Measurements from ENCODE around the gene CAMK4.

CAMK4 gene

DNA sequence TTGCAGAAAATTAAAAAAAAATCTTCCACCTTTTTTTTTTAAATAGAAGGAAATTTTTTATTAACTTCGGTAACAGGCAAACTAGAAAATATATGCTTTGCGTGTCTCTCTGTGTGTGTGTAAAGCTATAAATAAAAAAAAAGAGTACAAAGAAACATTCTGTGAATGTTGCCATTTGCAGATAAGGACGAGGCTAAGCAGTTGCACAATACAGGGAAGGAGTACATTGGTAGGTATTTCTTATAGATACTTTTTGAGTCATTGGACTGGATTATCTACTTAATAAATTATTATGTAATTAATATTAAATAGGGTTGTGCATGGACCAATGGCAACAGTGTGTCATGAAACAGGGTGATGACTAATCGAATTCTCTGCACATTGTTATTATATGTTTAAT lies 102.4 kb downstream of the CAMK4 start:
- ChIA-PET CTCF (no interaction called here), POLR2A (no interaction called here)
- no peak for TF ChIP-seq ELF4 (IDR thresholded peaks at IDR 0.05)
- no peak for TF ChIP-seq ZNF384 (IDR thresholded peaks at IDR 0.05)
- no peak for TF ChIP-seq L3MBTL2 (conservative IDR thresholded peaks at IDR 0.05)
- TF ChIP-seq FOXK2 (IDR thresholded peaks at IDR 0.05), result no peak
- DNase-seq (ENCODE audit: extremely low spot score), result no peak

- ChIA-PET POLR2A (no interaction called here), CTCF (no interaction called here)
- no peak for DNase-seq (ENCODE audit: extremely low spot score)
- TF ChIP-seq CTBP1 (IDR thresholded peaks at IDR 0.05; ENCODE audit: borderline replicate concordance) (no peak), NFRKB (IDR thresholded peaks at IDR 0.05) (no peak), HDGF (IDR thresholded peaks at IDR 0.05; ENCODE audit: borderline replicate concordance) (no peak), SP1 (IDR thresholded peaks at IDR 0.05) (no peak), TARDBP (IDR thresholded peaks at IDR 0.05) (no peak), FOXA1 (IDR thresholded peaks at IDR 0.05) (no peak), L3MBTL2 (conservative IDR thresholded peaks at IDR 0.05) (no peak), ELF4 (IDR thresholded peaks at IDR 0.05) (no peak), SUZ12 (IDR thresholded peaks at IDR 0.05) (no peak)
- TF ChIP-seq, protein P1, sequence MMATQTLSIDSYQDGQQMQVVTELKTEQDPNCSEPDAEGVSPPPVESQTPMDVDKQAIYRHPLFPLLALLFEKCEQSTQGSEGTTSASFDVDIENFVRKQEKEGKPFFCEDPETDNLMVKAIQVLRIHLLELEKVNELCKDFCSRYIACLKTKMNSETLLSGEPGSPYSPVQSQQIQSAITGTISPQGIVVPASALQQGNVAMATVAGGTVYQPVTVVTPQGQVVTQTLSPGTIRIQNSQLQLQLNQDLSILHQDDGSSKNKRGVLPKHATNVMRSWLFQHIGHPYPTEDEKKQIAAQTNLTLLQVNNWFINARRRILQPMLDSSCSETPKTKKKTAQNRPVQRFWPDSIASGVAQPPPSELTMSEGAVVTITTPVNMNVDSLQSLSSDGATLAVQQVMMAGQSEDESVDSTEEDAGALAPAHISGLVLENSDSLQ (IDR thresholded peaks at IDR 0.05), result no peak
Observed at GRCh38 chr5:111337133-111337532, 112.9 kb downstream of the CAMK4 start.

DNA sequence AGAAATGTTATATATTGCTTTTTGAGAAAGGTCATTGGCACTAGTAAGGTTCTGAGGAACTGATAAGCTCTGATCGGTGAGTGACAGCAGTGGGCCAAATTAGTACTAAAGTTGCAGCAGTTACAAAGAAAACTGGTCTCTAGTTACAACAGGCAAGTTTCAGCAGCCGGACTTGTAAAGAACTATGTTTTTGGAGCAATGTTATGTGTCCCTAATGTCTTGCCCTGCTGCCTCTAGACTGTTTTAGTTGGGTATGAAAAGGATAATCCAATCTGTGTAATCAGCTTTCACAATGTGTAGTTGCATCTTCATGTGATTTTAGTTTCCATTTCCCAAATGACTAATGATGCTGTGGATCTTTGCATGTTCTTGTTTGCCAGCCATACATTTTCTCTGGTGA lies 113.5 kb downstream of the CAMK4 start:
- POLR2A ChIA-PET, result no interaction called here
- TF ChIP-seq, protein P1 (IDR thresholded peaks at IDR 0.05), result peak; percentile 56; the same call in 1 of the 2 replicates
- no peak for TF ChIP-seq FOXK2 (IDR thresholded peaks at IDR 0.05)
- TF ChIP-seq CTBP1 (IDR thresholded peaks at IDR 0.05; ENCODE audit: borderline replicate concordance), result no peak
- DNase-seq (ENCODE audit: extremely low spot score), result no peak
- CTCF ChIA-PET, result no interaction called here

GRCh38 chr5:111345731-111346130 lies 121.5 kb downstream of the CAMK4 start:
- POLR2A ChIA-PET, result no interaction called here
- TF ChIP-seq SUZ12 (IDR thresholded peaks at IDR 0.05) (no peak), ELF4 (IDR thresholded peaks at IDR 0.05) (no peak), FOXA1 (IDR thresholded peaks at IDR 0.05) (no peak), SP1 (IDR thresholded peaks at IDR 0.05) (no peak), FOXM1 (IDR thresholded peaks at IDR 0.05; ENCODE audit: borderline replicate concordance) (no peak), CTBP1 (IDR thresholded peaks at IDR 0.05; ENCODE audit: borderline replicate concordance) (no peak), ARNT (IDR thresholded peaks at IDR 0.05) (no peak), LEF1 (IDR thresholded peaks at IDR 0.05; ENCODE audit: borderline replicate concordance) (no peak), ZNF384 (IDR thresholded peaks at IDR 0.05) (no peak), L3MBTL2 (conservative IDR thresholded peaks at IDR 0.05) (no peak), NFRKB (IDR thresholded peaks at IDR 0.05) (no peak), TARDBP (IDR thresholded peaks at IDR 0.05) (no peak), FOXK2 (IDR thresholded peaks at IDR 0.05) (no peak)
- TF ChIP-seq, protein P1 (IDR thresholded peaks at IDR 0.05), result no peak
- CTCF ChIA-PET, result no interaction called here
- no peak for DNase-seq (ENCODE audit: extremely low spot score)

DNA sequence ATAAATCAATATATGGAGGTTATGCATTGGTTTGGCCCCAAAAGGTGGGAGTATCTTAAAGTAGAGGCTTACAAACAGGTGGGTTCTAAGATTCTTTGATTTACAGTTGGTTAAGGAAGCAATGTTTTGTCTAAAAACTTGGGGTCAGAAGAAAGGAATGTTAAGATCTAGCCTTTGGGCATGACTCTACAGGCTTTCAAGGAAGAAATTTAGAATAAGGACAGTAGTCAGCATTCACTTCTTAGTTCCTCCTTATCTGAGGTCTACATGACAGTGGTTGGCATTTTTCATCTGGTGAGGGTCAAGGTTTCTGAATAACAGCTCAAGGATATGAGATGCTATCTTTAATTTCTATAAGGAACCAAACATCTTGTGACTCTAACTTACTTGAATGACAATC lies 122.8 kb downstream of the CAMK4 start:
- ChIA-PET POLR2A (no interaction called here), CTCF (no interaction called here)
- no peak for TF ChIP-seq BHLHE40 (IDR thresholded peaks at IDR 0.05; ENCODE audit: borderline replicate concordance)
- no peak for TF ChIP-seq HDGF (IDR thresholded peaks at IDR 0.05; ENCODE audit: borderline replicate concordance)
- no peak for TF ChIP-seq SUZ12 (IDR thresholded peaks at IDR 0.05)
- TF ChIP-seq ZNF384 (IDR thresholded peaks at IDR 0.05), result no peak
- no peak for TF ChIP-seq FOXK2 (IDR thresholded peaks at IDR 0.05)
- no peak for TF ChIP-seq FOXA1 (IDR thresholded peaks at IDR 0.05)
- no peak for TF ChIP-seq ELF4 (IDR thresholded peaks at IDR 0.05)
- no peak for TF ChIP-seq CTBP1 (IDR thresholded peaks at IDR 0.05; ENCODE audit: borderline replicate concordance)
- TF ChIP-seq SP1 (IDR thresholded peaks at IDR 0.05), result no peak
- TF ChIP-seq TARDBP (IDR thresholded peaks at IDR 0.05), result no peak
- TF ChIP-seq, protein P1 (IDR thresholded peaks at IDR 0.05), result no peak
- no peak for TF ChIP-seq FOXM1 (IDR thresholded peaks at IDR 0.05; ENCODE audit: borderline replicate concordance)
- TF ChIP-seq LEF1 (IDR thresholded peaks at IDR 0.05; ENCODE audit: borderline replicate concordance), result no peak
- TF ChIP-seq NFRKB (IDR thresholded peaks at IDR 0.05), result no peak
- TF ChIP-seq L3MBTL2 (conservative IDR thresholded peaks at IDR 0.05), result no peak
- no peak for TF ChIP-seq ARNT (IDR thresholded peaks at IDR 0.05)
- no peak for DNase-seq (ENCODE audit: extremely low spot score)

DNA sequence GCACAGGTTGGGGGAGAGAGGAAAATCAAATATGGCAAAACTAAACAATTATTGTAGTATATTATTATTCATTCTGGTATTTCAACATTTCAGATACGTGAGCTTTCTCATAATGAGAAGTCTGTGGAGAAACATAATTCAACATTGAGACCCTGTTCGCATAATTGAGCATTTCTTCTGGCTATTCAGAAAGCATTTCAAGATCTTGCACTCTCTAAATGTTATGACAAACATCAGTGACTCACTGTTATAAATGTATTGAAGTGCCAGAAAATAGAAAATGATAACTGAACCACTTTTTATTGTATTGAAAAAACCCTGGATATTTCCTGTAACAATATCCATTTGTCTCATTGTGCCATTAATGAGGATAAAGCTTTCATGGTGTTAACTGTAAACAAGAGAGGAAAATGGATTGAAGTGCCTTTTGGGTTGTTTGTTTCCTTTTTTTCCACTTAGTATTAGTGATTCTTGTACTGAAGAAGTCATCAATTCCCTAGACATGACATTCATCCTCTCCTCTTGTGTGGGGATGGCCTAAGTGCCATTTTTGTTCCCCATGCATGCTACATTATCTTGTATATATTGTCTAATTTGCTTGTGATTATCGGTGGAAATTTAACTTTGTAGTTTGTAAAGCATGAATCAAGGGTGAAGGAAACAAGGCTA lies 124.6 kb downstream of the CAMK4 start:
- CTCF ChIA-PET, result interaction anchor here (0.5 kb wide), 1 partner anchor 783 kb away, joined by 3 read pairs; no protein-coding TSS in a partner anchor
- TF ChIP-seq SP1 (IDR thresholded peaks at IDR 0.05), result no peak
- TF ChIP-seq ZNF384 (IDR thresholded peaks at IDR 0.05), result no peak
- no peak for TF ChIP-seq SUZ12 (IDR thresholded peaks at IDR 0.05)
- TF ChIP-seq BHLHE40 (IDR thresholded peaks at IDR 0.05; ENCODE audit: borderline replicate concordance), result no peak
- no peak for TF ChIP-seq HDGF (IDR thresholded peaks at IDR 0.05; ENCODE audit: borderline replicate concordance)
- TF ChIP-seq FOXM1 (IDR thresholded peaks at IDR 0.05; ENCODE audit: borderline replicate concordance), result no peak
- no peak for TF ChIP-seq FOXK2 (IDR thresholded peaks at IDR 0.05)
- TF ChIP-seq ARNT (IDR thresholded peaks at IDR 0.05), result no peak
- TF ChIP-seq ELF4 (IDR thresholded peaks at IDR 0.05), result no peak
- no peak for TF ChIP-seq L3MBTL2 (conservative IDR thresholded peaks at IDR 0.05)
- TF ChIP-seq, protein P1 (IDR thresholded peaks at IDR 0.05), result no peak
- no peak for TF ChIP-seq CTBP1 (IDR thresholded peaks at IDR 0.05; ENCODE audit: borderline replicate concordance)
- no peak for TF ChIP-seq TARDBP (IDR thresholded peaks at IDR 0.05)
- no peak for TF ChIP-seq NFRKB (IDR thresholded peaks at IDR 0.05)
- TF ChIP-seq FOXA1 (IDR thresholded peaks at IDR 0.05), result no peak
- TF ChIP-seq LEF1 (IDR thresholded peaks at IDR 0.05; ENCODE audit: borderline replicate concordance), result no peak
- no peak for DNase-seq (ENCODE audit: extremely low spot score)
- POLR2A ChIA-PET, result no interaction called here

Measured in HEK293T (cell line).